IMR-90 (cell line): ENCODE results near the gene UBL5. TPM values are rescaled to one million over a fixed set of nuclear protein-coding genes. Genes with fewer than 3 reads are reported as not detected.

Experiments
- ATAC-seq: fragments of 200-7000 bp; cut with Tn5 transposase; 2 replicates; pipeline ENCODE4 v1.9.1; 2020; ENCODE audit warnings: low read depth, mild to moderate bottlenecking, moderate library complexity
- BruUV-seq: library from RNA; stranded (reverse); fragments of 400-500 nt; replicated peaks from 2 replicates; lab custom pipeline; 2021; lab: Mats Ljungman, UMichigan
- CTCF ChIA-PET: fragments of 300-600 bp; formaldehyde crosslinking; extraction: SDS; loops from one replicate; lab custom pipeline; 2021; ENCODE audit warnings: antibody characterized with exemption; lab: Yijun Ruan, JAX
- POLR2A ChIA-PET: fragments of 300-600 bp; sonication (Branson Sonifier 250); formaldehyde crosslinking; loops from one replicate; lab custom pipeline; 2022; ENCODE audit warnings: antibody characterized with exemption; ENCODE audit not compliant: unreplicated experiment; lab: Charles Lee
- DNase-seq: peaks from one replicate; pipeline ENCODE4 v3.0.0; 2013
- H2AFZ ChIP-seq: replicated peaks from 2 replicates; pipeline ENCODE3; 2013; ENCODE audit warnings: low read length, mild to moderate bottlenecking; ENCODE audit not compliant: poor library complexity
- H2AK5ac ChIP-seq: 2 replicates; pipeline ENCODE4 v1.6.1; 2013; ENCODE audit warnings: low read depth, low read length, inconsistent platforms
- H2AK9ac ChIP-seq: replicated peaks from 2 replicates; pipeline ENCODE3; 2013; ENCODE audit warnings: mild to moderate bottlenecking, low read depth, low read length, moderate library complexity; ENCODE audit not compliant: poor library complexity
- H2BK120ac ChIP-seq: 2 replicates; pipeline ENCODE4 v1.6.1; 2013; ENCODE audit warnings: low read depth, low read length, inconsistent platforms
- H2BK15ac ChIP-seq: 3 replicates; pipeline ENCODE4 v1.6.1; 2013; ENCODE audit warnings: low read depth, low read length, inconsistent platforms
- H2BK20ac ChIP-seq: 2 replicates; pipeline ENCODE4 v1.6.1; 2013; ENCODE audit warnings: low read depth, mild to moderate bottlenecking, inconsistent platforms, low read length, moderate library complexity
- H2BK5ac ChIP-seq: 2 replicates; pipeline ENCODE4 v1.6.1; 2013; ENCODE audit warnings: mild to moderate bottlenecking, low read depth, low read length, inconsistent platforms; ENCODE audit not compliant: poor library complexity, severe bottlenecking
- H3K14ac ChIP-seq: replicated peaks from 2 replicates; pipeline ENCODE4 v1.6.1; 2013; ENCODE audit warnings: low read depth, low read length, inconsistent platforms
- H3K18ac ChIP-seq: 2 replicates; pipeline ENCODE4 v1.6.1; 2013; ENCODE audit warnings: low read depth, low read length, control low read depth
- H3K23ac ChIP-seq: 2 replicates; pipeline ENCODE4 v1.6.1; 2013; ENCODE audit warnings: low read depth, low read length, inconsistent platforms
- H3K27ac ChIP-seq: 2 replicates; pipeline ENCODE4 v1.5.1; 2013; ENCODE audit warnings: mild to moderate bottlenecking, control low read depth, low read length; ENCODE audit not compliant: insufficient read depth
- H3K27me3 ChIP-seq: 2 replicates; pipeline ENCODE4 v1.6.1; 2013; ENCODE audit warnings: low read length; ENCODE audit not compliant: control insufficient read depth, insufficient read depth
- H3K36me3 ChIP-seq: 2 replicates; pipeline ENCODE4 v1.6.1; 2013; ENCODE audit warnings: low read length, mixed read lengths; ENCODE audit not compliant: control insufficient read depth, insufficient read depth
- H3K4ac ChIP-seq: 2 replicates; pipeline ENCODE4 v1.6.1; 2013; ENCODE audit warnings: low read depth, low read length, inconsistent platforms
- H3K4me1 ChIP-seq: 2 replicates; pipeline ENCODE4 v1.6.1; 2013; ENCODE audit warnings: low read length, mixed read lengths; ENCODE audit not compliant: control insufficient read depth, insufficient read depth
- H3K4me2 ChIP-seq: 2 replicates; pipeline ENCODE4 v1.6.1; 2013; ENCODE audit warnings: low read depth, mild to moderate bottlenecking, control low read depth, low read length, moderate library complexity
- H3K4me3 ChIP-seq: 2 replicates; pipeline ENCODE4 v1.5.1; 2013; ENCODE audit warnings: low read depth, mild to moderate bottlenecking, control low read depth, low read length, moderate library complexity; ENCODE audit not compliant: insufficient read depth
- H3K56ac ChIP-seq: 2 replicates; pipeline ENCODE4 v1.6.1; 2013; ENCODE audit warnings: low read length, inconsistent platforms; ENCODE audit not compliant: insufficient read depth; ENCODE audit errors: extremely low read depth
- H3K79me1 ChIP-seq, 2 experiments: 2 replicates each; pipeline ENCODE4 v1.6.1; 2013; ENCODE audit warnings: low read length in 2 of 2, inconsistent platforms in 1 of 2, low read depth in 1 of 2
- H3K9ac ChIP-seq: 2 replicates; pipeline ENCODE4 v1.6.1; 2013; ENCODE audit warnings: low read depth, low read length, control low read depth
- H3K9me1 ChIP-seq: 2 replicates; pipeline ENCODE4 v1.6.1; 2013; ENCODE audit warnings: low read length, inconsistent platforms; ENCODE audit not compliant: insufficient read depth
- H3K9me3 ChIP-seq: 2 replicates; pipeline ENCODE4 v1.6.1; 2013; ENCODE audit warnings: low read length; ENCODE audit not compliant: control insufficient read depth, insufficient read depth
- H4K20me1 ChIP-seq: 2 replicates; pipeline ENCODE4 v1.6.1; 2013; ENCODE audit warnings: low read length, inconsistent platforms; ENCODE audit not compliant: insufficient read depth
- H4K5ac ChIP-seq: 2 replicates; pipeline ENCODE4 v1.6.1; 2013; ENCODE audit warnings: mild to moderate bottlenecking, low read depth, low read length, control low read depth
- H4K8ac ChIP-seq, 2 experiments: 2 replicates each; pipeline ENCODE4 v1.6.1; 2013; ENCODE audit warnings: low read depth in 2 of 2, low read length in 2 of 2, control low read depth in 1 of 2, inconsistent platforms in 1 of 2
- H4K91ac ChIP-seq: 2 replicates; pipeline ENCODE4 v1.6.1; 2013; ENCODE audit warnings: low read depth, low read length, inconsistent platforms; ENCODE audit not compliant: insufficient read depth
- BHLHE40 ChIP-seq: fragments of 150-350 bp; IDR thresholded peaks from 2 replicates; pipeline ENCODE4 v1.6.1; 2016; ENCODE audit warnings: mild to moderate bottlenecking, low read depth, low read length
- FOS ChIP-seq: fragments of 150-350 bp; IDR thresholded peaks from 2 replicates; pipeline ENCODE4 v1.6.1; 2016; ENCODE audit warnings: low read depth, low read length
- MAZ ChIP-seq: IDR thresholded peaks from 2 replicates; pipeline ENCODE4 v1.6.1; 2012; ENCODE audit warnings: low read depth, mild to moderate bottlenecking, low read length, improper control_type of control experiment, moderate library complexity, borderline replicate concordance
- MXI1 ChIP-seq: IDR thresholded peaks from 2 replicates; pipeline ENCODE4 v1.6.1; 2012; ENCODE audit warnings: low read depth, mild to moderate bottlenecking, low read length, moderate library complexity, borderline replicate concordance
- POLR2A ChIP-seq: IDR thresholded peaks from 2 replicates; pipeline ENCODE4 v1.6.1; 2012; ENCODE audit warnings: mild to moderate bottlenecking, low read depth, low read length
- RCOR1 ChIP-seq: IDR thresholded peaks from 2 replicates; pipeline ENCODE4 v1.6.1; 2012; ENCODE audit warnings: mild to moderate bottlenecking, low read length, improper control_type of control experiment; ENCODE audit not compliant: insufficient replicate concordance
- SMC3 ChIP-seq: fragments of 150-350 bp; IDR thresholded peaks from 2 replicates; pipeline ENCODE4 v1.6.1; 2016; ENCODE audit warnings: low read depth, mild to moderate bottlenecking, antibody characterized with exemption, low read length, moderate library complexity
- WGBS, 2 experiments: methylation state at CpG; one replicate each; pipeline versions ENCODE4 v1.1.5 to v1.1.7; 2013; ENCODE audit warnings: missing lambda C conversion rate in 2 of 2; ENCODE audit not compliant: insufficient read length in 1 of 2; ENCODE audit errors: extremely low coverage in 2 of 2; 5-methylcytosine and 5-hydroxymethylcytosine counted together
- dilution Hi-C: fragments of 300-500 bp; cut with HindIII; formaldehyde crosslinking; loops from one replicate; pipeline ENCODE4 v1.14.3; 2018; ENCODE audit warnings: low sequenced_read_pairs; ENCODE audit not compliant: unreplicated experiment
- in situ Hi-C: fragments of 300-500 bp; cut with MboI; formaldehyde crosslinking; loops from 3 replicates; pipeline ENCODE4 v1.14.3; 2019; ENCODE audit warnings: low sequenced_read_pairs, inconsistent platforms, mixed read lengths
- intact Hi-C: fragments of 100-400 bp; cut with micrococcal nuclease; formaldehyde crosslinking; loops from 2 replicates; pipeline ENCODE4 v1.10.0; 2022
- polyA plus RNA-seq, 3 experiments: library from polyadenylated mRNA; depleted of rRNA; stranded (reverse); fragments of >200 nt; gene quantifications; 2 replicates each; pipeline ENCODE4 v1.2.3, GENCODE V29; 2012; ENCODE audit warnings: low replicate concordance in 1 of 3
- total RNA-seq: library from RNA; depleted of rRNA; stranded (reverse); fragments of >200 nt; gene quantifications from 2 replicates; pipeline ENCODE4 v1.2.3, GENCODE V29; 2012
- TF ChIP-seq, protein P1 (sequence below): conservative IDR thresholded peaks from 2 replicates; pipeline ENCODE4 v1.5.1; 2012; ENCODE audit warnings: mild to moderate bottlenecking, low read depth, low read length, improper control_type of control experiment
- TF ChIP-seq, protein P2 (sequence below): fragments of 150-350 bp; IDR thresholded peaks from 2 replicates; pipeline ENCODE4 v1.6.1; 2017; ENCODE audit warnings: mild to moderate bottlenecking, antibody characterized with exemption, low read length, low read depth

UBL5 gene
- total and polyA plus RNA-seq, 2 of the 4 experiments (the other 2 are of a cell fraction): 434 to 1,091 TPM

DNA sequence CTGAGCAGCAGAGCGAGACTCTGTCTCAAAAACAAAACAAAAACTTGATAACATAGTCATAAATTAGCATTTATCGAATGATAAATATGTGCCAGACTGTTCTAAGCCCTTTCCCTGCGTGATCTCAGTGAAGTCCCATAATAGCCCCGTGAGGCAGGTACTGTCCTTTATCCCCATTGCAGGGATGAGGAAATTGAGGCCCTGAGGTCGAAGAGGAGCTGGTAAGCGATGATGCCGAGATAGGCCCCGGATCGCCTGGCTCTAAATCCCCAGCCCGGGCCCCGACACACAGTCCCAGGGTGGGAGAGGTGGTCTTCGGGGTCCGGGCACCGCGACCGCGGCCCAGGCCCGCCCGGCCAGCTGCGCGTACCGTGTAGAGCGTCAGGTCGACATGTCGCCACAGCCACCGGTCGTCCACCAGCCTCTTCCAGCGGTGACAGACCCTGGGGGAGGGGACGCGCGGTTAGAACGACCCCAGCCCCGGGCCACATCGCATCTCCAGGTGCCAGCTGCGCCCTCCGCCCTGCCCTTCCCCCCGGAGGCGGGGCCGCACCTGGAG is 9.5 kb upstream of the UBL5 start (continued):
- TF ChIP-seq FOS: no peak

DNA sequence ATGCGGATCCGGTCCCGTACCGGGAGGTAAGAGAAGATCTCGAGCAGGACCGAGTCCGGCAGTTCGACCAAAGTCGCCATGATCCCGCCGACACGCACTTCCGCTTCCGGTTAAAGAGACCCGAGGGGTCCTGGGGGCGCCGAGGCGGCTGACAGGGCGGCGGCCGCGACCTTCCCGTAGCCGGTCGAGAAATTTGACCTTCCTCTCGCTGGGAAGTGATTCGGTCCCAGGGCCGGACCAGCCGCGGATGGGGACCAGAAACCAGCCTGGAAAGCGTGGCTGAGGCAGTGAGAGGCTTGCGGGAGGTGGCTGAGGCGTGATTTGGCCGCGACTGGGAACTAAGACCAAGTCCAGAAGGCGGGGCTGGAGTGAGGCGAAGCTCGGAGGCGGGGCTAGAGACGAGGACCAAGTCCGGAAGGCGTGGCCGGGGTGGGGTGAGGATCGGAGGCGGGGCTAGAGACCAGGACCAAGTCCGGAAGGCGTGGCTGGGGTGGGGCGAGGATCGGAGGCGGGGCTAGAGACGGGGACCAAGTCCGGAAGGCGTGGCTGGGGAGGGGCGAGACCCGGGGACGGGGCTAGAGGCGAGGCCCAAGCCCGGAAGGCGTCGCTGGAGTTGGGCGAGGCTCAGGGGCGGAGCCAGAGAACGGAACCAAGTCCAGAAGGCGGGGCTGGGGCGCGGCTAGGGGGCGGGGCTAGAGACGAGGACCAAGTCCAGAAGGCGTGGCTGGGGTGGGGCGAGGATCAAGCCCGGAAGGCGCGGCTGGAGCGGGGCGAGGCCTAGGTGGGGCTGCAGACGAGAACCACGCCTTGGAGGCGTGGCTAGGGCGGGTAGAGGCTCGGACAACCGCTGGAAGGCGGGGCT is 8.8 kb upstream of the UBL5 start, which contains the start of gene FBXL12:
FBXL12 (minus strand) TSS at position 346 of the 862 bp plus-strand sequence; CDS start at position 80, 266 bp downstream.
- Histone ChIP-seq H3K9ac (peak within 1 kb of the TSS; percentile 77), H4K5ac (peak within 1 kb of the TSS; percentile 90), H3K9me3 (no peaks in the 10 kb centered on the region), H3K18ac (peak within 1 kb of the TSS; percentile 89), H3K14ac (peak within 1 kb of the TSS; percentile 99), H4K91ac (peak within 1 kb of the TSS; percentile 94), H2BK15ac (peak within 1 kb of the TSS; percentile 10; the same call in 1 of the 3 replicates), H3K36me3 (no peaks in the 10 kb centered on the region), H3K4ac (peak within 1 kb of the TSS; percentile 98), H3K9me1 (peaks cover 2% of the 10 kb centered on the region; the same call in 1 of the 2 replicates), H3K56ac (peak within 1 kb of the TSS; percentile 55), H3K27ac (peak within 1 kb of the TSS; percentile 94), H2AK9ac (peak within 1 kb of the TSS; percentile 99), H3K4me3 (peak within 1 kb of the TSS; percentile 89), H2BK120ac (peak within 1 kb of the TSS; percentile 92), H4K8ac (peak within 1 kb of the TSS; percentile 64 to 99), H3K23ac (peak within 1 kb of the TSS; percentile 97), H3K27me3 (no peaks in the 10 kb centered on the region), H3K79me1 (peaks cover 6 to 37% of the 10 kb centered on the region in 2 experiments; a peak in 3 of 4 replicates), H3K4me1 (0 out of 2 replicates have a peak, but pooled peaks cover 2% of the 10 kb centered on the region), H3K4me2 (peak within 1 kb of the TSS; percentile 98), H2BK5ac (peak within 1 kb of the TSS; percentile 96), H2AK5ac (peak within 1 kb of the TSS; percentile 71), H2BK20ac (no peak within 1 kb of the TSS), H4K20me1 (peaks cover 4% of the 10 kb centered on the region), H2AFZ (peak within 1 kb of the TSS; percentile 100)
- no peak for TF ChIP-seq BHLHE40
- TF ChIP-seq, protein P1, sequence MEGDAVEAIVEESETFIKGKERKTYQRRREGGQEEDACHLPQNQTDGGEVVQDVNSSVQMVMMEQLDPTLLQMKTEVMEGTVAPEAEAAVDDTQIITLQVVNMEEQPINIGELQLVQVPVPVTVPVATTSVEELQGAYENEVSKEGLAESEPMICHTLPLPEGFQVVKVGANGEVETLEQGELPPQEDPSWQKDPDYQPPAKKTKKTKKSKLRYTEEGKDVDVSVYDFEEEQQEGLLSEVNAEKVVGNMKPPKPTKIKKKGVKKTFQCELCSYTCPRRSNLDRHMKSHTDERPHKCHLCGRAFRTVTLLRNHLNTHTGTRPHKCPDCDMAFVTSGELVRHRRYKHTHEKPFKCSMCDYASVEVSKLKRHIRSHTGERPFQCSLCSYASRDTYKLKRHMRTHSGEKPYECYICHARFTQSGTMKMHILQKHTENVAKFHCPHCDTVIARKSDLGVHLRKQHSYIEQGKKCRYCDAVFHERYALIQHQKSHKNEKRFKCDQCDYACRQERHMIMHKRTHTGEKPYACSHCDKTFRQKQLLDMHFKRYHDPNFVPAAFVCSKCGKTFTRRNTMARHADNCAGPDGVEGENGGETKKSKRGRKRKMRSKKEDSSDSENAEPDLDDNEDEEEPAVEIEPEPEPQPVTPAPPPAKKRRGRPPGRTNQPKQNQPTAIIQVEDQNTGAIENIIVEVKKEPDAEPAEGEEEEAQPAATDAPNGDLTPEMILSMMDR: no peak
- no peak for TF ChIP-seq RCOR1
- peak; percentile 96 for TF ChIP-seq POLR2A
- TF ChIP-seq FOS: no peak
- peak; percentile 92 for TF ChIP-seq MAZ
- TF ChIP-seq MXI1: peak; percentile 80; the same call in 1 of the 2 replicates
- TF ChIP-seq, protein P2, sequence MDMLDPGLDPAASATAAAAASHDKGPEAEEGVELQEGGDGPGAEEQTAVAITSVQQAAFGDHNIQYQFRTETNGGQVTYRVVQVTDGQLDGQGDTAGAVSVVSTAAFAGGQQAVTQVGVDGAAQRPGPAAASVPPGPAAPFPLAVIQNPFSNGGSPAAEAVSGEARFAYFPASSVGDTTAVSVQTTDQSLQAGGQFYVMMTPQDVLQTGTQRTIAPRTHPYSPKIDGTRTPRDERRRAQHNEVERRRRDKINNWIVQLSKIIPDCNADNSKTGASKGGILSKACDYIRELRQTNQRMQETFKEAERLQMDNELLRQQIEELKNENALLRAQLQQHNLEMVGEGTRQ: no peak
- no peak for TF ChIP-seq SMC3
- BruUV-seq: no TSS peak
- DNase-seq (peak; percentile 99), ATAC-seq (peak; percentile 92)
- intact Hi-C loops (no loop called here), dilution Hi-C loops (no loop called here), in situ Hi-C loops (no loop called here)
- 0% methylated on average over 41 of the region's 82 CpGs; no CpG with 5 or more reads in 1 of the 2 experiments for WGBS, 2 experiments
- ChIA-PET CTCF (no interaction called here), POLR2A (interaction anchor here (0.6 kb wide), 3 partner anchors 9 to 143 kb away, joined by 3 to 15 read pairs (median 4); partner anchors contain the start of gene UBL5)
